ENCODE results near the gene ZFHX3. TPM values are rescaled to one million over a fixed set of nuclear protein-coding genes. Genes with fewer than 3 reads are reported as not detected.

The ZFHX3 gene
- total RNA-seq, 2 donors from 2014 or later = 0.79 to 2.2 TPM

DNA sequence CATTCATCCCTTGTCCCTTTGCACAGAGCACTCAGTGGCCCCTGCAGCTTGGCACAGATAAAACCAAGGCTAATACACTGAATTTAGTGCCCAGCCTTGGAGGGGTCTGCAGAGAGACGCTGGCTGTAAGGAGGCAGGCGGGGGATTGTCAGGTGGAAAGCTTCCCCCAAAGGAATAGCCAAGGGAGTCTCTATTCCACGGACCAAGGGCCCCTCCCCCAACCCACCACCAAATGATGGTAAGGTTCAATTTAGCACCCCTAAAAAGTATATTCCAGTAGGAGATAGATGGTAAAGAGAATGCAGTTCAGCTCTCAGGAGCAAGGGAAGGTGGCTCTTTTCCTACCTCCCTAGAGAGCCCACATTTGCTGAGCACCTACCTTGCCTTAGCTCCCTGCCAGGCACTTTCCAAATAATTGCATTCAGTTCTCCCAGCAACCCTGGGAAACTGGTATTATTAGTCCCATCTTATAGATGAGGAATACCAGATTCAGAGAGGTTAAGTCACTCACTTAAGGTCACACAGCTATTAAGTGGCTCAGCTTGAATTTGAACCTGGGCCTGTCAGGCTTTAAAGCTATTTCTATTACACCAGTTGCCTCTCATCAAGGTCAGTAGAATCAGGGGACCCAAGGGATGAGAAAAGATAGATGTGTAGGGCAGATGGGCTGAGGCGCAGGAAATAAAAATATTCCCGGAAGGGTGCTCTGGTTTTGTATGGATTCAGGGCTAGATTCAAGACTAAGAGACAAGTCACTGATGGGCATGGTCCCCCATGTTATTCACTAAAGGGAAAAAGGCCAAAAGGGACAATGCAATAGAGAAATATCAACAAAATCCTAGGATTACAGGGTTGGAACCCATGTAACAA lies 20.0 kb upstream of the ZFHX3 start:
- peak; percentile 19 for DNase-seq
- H3K4me3 Mint-ChIP-seq = no peak overlapping the region
- peaks cover 3% of the 10 kb centered on the region for H3K4me1 ChIP-seq (ENCODE audit: control insufficient read depth, insufficient read depth, low read length)
- H3K27ac Mint-ChIP-seq = no peak overlapping the region
- H3K27me3 Mint-ChIP-seq (ENCODE audit: insufficient read depth) = peaks cover 96% of the 10 kb centered on the region
- H3K36me3 Mint-ChIP-seq (ENCODE audit: low read depth) = no peaks in the 10 kb centered on the region
- H3K9me3 Mint-ChIP-seq = no peaks in the 10 kb centered on the region
- no peak overlapping the region for H3K9ac ChIP-seq (ENCODE audit: extremely low read depth, low read length, poor library complexity, severe bottlenecking)
- TF ChIP-seq, protein P1, sequence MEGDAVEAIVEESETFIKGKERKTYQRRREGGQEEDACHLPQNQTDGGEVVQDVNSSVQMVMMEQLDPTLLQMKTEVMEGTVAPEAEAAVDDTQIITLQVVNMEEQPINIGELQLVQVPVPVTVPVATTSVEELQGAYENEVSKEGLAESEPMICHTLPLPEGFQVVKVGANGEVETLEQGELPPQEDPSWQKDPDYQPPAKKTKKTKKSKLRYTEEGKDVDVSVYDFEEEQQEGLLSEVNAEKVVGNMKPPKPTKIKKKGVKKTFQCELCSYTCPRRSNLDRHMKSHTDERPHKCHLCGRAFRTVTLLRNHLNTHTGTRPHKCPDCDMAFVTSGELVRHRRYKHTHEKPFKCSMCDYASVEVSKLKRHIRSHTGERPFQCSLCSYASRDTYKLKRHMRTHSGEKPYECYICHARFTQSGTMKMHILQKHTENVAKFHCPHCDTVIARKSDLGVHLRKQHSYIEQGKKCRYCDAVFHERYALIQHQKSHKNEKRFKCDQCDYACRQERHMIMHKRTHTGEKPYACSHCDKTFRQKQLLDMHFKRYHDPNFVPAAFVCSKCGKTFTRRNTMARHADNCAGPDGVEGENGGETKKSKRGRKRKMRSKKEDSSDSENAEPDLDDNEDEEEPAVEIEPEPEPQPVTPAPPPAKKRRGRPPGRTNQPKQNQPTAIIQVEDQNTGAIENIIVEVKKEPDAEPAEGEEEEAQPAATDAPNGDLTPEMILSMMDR (conservative IDR thresholded peaks at IDR 0.05) = no peak
- no peak overlapping the region for H3K27ac ChIP-seq (ENCODE audit: low read depth, low read length)
- peaks cover 90% of the 10 kb centered on the region for H3K27me3 ChIP-seq (ENCODE audit: control insufficient read depth, insufficient read depth, low read length, poor library complexity, severe bottlenecking)
- H3K4me1 Mint-ChIP-seq = peaks cover 22% of the 10 kb centered on the region
- H3K9me3 ChIP-seq (ENCODE audit: control insufficient read depth, low read length) = no peaks in the 10 kb centered on the region
- no peaks in the 10 kb centered on the region for H3K36me3 ChIP-seq (ENCODE audit: control insufficient read depth, insufficient read depth, low read length)
- no peak overlapping the region for H3K4me3 ChIP-seq (ENCODE audit: low read length)
- 53 to 74% methylated on average over 3 to 4 of the region's 5 CpGs for WGBS, 2 experiments (ENCODE audit: insufficient coverage in 1 of 2, insufficient read length in 1 of 2)

DNA sequence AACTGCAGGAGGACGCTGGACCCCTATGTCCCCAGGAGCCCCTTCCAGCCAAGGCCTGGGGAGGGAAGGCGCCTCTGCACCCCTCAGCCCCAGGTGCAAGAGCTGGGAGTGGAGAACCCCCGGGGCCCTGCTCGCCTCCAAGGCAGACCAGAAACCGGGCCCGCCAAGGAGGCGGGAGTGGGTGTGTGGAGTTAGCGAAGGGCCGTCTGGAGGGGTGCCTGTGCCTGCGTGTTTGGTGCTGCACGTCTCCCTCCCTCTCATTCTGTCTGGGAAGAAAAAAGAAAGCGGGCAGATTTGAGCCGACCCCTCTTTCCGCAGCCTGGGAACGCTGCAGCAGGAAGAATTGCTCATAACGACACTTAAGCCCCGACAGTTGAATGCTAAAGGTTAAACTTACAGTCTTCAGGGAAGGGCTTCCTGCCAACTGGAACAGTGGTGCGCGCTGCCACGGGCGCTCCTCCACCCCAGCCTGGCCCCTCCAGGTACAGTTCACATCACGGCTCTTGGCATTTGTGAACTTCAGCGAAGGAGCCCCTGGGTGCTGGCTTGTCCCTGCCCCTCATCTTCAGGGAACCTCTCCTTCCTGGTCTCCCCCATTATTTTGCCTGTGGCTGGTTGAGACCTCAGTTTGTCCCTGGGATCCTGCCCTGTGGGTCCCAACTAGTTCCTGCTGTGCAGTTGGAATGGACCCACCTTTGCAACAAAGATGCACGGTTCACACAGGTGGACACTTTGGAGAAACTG lies 19.2 kb upstream of the ZFHX3 start:
- DNase-seq = peak; percentile 69
- H3K27me3 Mint-ChIP-seq (ENCODE audit: insufficient read depth) = peaks cover 98% of the 10 kb centered on the region

DNA sequence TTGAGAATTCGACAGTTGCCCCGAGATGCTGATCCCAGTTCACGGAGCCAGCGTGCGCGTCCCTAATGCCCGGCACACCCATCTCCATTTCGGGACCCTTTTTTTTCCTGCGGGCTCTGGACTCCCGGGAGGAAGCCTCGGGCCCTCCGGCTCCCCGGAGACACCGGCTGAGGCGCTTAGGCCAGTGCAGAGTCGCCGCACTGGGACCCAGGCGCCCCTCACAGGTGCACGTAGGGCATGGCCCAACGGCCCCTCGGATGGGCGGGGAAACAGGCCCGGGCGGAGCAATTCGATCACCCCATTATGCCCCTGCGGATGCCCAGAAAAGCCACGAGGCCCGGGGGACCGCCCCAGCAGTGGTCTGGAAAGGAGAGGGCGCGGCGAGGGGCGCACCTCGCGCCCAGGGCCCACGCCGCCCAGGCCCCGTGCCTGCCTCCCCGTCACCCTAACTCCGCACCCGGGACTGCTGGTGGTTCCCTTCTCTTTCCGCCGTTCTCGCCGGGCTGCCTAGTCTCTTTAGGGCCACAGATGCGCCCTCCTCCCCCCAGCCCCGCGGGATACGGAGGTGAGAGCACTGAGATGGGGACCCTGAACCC lies 18.5 kb upstream of the ZFHX3 start:
- TF ChIP-seq, protein P1 (conservative IDR thresholded peaks at IDR 0.05) = peak; percentile 15
- Histone ChIP-seq H3K9ac (ENCODE audit: extremely low read depth, low read length, poor library complexity, severe bottlenecking) (no peak overlapping the region), H3K27ac (ENCODE audit: low read depth, low read length) (no peak overlapping the region), H3K4me1 (ENCODE audit: control insufficient read depth, insufficient read depth, low read length) (peaks cover 3% of the 10 kb centered on the region), H3K4me3 (ENCODE audit: low read length) (no peak overlapping the region), H3K36me3 (ENCODE audit: control insufficient read depth, insufficient read depth, low read length) (no peaks in the 10 kb centered on the region), H3K27me3 (ENCODE audit: control insufficient read depth, insufficient read depth, low read length, poor library complexity, severe bottlenecking) (peaks cover 92% of the 10 kb centered on the region), H3K9me3 (ENCODE audit: control insufficient read depth, low read length) (no peaks in the 10 kb centered on the region)
- H3K27ac Mint-ChIP-seq = no peak overlapping the region
- WGBS, 2 experiments (ENCODE audit: insufficient coverage in 1 of 2, insufficient read length in 1 of 2) = 0 to 2% methylated on average over 5 to 49 of the region's 49 CpGs
- H3K4me3 Mint-ChIP-seq = peak overlapping the region; percentile 40
- H3K36me3 Mint-ChIP-seq (ENCODE audit: low read depth) = no peaks in the 10 kb centered on the region
- peaks cover 25% of the 10 kb centered on the region for H3K4me1 Mint-ChIP-seq
- H3K27me3 Mint-ChIP-seq (ENCODE audit: insufficient read depth) = peaks cover 98% of the 10 kb centered on the region
- DNase-seq = peak; percentile 72
- H3K9me3 Mint-ChIP-seq = no peaks in the 10 kb centered on the region

More for the DNA sequence above, 19.2 kb upstream of the ZFHX3 start:
- Mint-ChIP-seq H3K27ac (no peak overlapping the region), H3K36me3 (ENCODE audit: low read depth) (no peaks in the 10 kb centered on the region), H3K9me3 (no peaks in the 10 kb centered on the region), H3K4me3 (peak overlapping the region; percentile 40), H3K4me1 (peaks cover 25% of the 10 kb centered on the region)
- WGBS, 2 experiments (ENCODE audit: insufficient coverage in 1 of 2, insufficient read length in 1 of 2) = 4 to 7% methylated on average over 11 to 24 of the region's 24 CpGs
- H3K9me3 ChIP-seq (ENCODE audit: control insufficient read depth, low read length) = no peaks in the 10 kb centered on the region
- peaks cover 91% of the 10 kb centered on the region for H3K27me3 ChIP-seq (ENCODE audit: control insufficient read depth, insufficient read depth, low read length, poor library complexity, severe bottlenecking)
- no peak overlapping the region for H3K9ac ChIP-seq (ENCODE audit: extremely low read depth, low read length, poor library complexity, severe bottlenecking)
- peaks cover 3% of the 10 kb centered on the region for H3K4me1 ChIP-seq (ENCODE audit: control insufficient read depth, insufficient read depth, low read length)
- no peaks in the 10 kb centered on the region for H3K36me3 ChIP-seq (ENCODE audit: control insufficient read depth, insufficient read depth, low read length)
- H3K27ac ChIP-seq (ENCODE audit: low read depth, low read length) = no peak overlapping the region
- H3K4me3 ChIP-seq (ENCODE audit: low read length) = no peak overlapping the region
- TF ChIP-seq, protein P1 (conservative IDR thresholded peaks at IDR 0.05) = no peak
